ENCODE data around the gene EHF. TPM values are rescaled to one million over a fixed set of nuclear protein-coding genes. Genes with fewer than 3 reads are reported as not detected.

The EHF gene
- total and polyA plus RNA-seq, 2 of the 13 experiments (the other 11 are each of a cell fraction or from before 2014, with no cell fraction given), result 0.04 to 0.46 TPM

- TF ChIP-seq ZBTB40 (IDR thresholded peaks at IDR 0.05) (no peak), ZBTB40 (CRISPR knock-in tag; IDR thresholded peaks at IDR 0.05) (no peak; the same call in 1 of the 2 replicates), ZNF770 (CRISPR knock-in tag; IDR thresholded peaks at IDR 0.05) (no peak), FOXP4 (CRISPR knock-in tag; IDR thresholded peaks at IDR 0.05) (peak; percentile 92), CREBL2 (CRISPR knock-in tag; IDR thresholded peaks at IDR 0.05; ENCODE audit: borderline replicate concordance) (no peak), HDAC2 (CRISPR knock-in tag; IDR thresholded peaks at IDR 0.05) (peak; percentile 90), MATR3 (CRISPR knock-in tag; IDR thresholded peaks at IDR 0.05) (no peak), TCF7 (IDR thresholded peaks at IDR 0.05; ENCODE audit: low read depth) (peak; percentile 93), ZNF292 (CRISPR knock-in tag; IDR thresholded peaks at IDR 0.05; ENCODE audit: borderline replicate concordance, low read depth) (peak; percentile 44; the same call in 1 of the 2 replicates), HNF4A (CRISPR knock-in tag; IDR thresholded peaks at IDR 0.05) (peak; percentile 65), SCMH1 (CRISPR knock-in tag; IDR thresholded peaks at IDR 0.05; ENCODE audit: borderline replicate concordance) (no peak), HOXA5 (CRISPR knock-in tag; IDR thresholded peaks at IDR 0.05) (peak; percentile 83), ELF3 (CRISPR knock-in tag; IDR thresholded peaks at IDR 0.05) (peak; percentile 69; the same call in 1 of the 2 replicates), GATA4 (IDR thresholded peaks at IDR 0.05; ENCODE audit: borderline replicate concordance, low read depth) (peak; percentile 83; the same call in 1 of the 2 replicates), NR2C2 (CRISPR knock-in tag; IDR thresholded peaks at IDR 0.05; ENCODE audit: borderline replicate concordance) (peak; percentile 2; the same call in 1 of the 2 replicates), JUND (CRISPR knock-in tag; IDR thresholded peaks at IDR 0.05) (no peak)
Measured at GRCh38 chr11:34665077-34665835, 44.4 kb downstream of the EHF start (continued).

Data from HepG2 (cell line).